ENCODE measurements around the gene ADARB1. TPM values are rescaled to one million over a fixed set of nuclear protein-coding genes. Genes with fewer than 3 reads are reported as not detected.

Gene ADARB1
- total and polyA plus RNA-seq, 9 of the 15 experiments (the other 6 are each of a cell fraction or from before 2014, with no cell fraction given) = 6.7 to 16.0 (median 8.3) TPM

DNA sequence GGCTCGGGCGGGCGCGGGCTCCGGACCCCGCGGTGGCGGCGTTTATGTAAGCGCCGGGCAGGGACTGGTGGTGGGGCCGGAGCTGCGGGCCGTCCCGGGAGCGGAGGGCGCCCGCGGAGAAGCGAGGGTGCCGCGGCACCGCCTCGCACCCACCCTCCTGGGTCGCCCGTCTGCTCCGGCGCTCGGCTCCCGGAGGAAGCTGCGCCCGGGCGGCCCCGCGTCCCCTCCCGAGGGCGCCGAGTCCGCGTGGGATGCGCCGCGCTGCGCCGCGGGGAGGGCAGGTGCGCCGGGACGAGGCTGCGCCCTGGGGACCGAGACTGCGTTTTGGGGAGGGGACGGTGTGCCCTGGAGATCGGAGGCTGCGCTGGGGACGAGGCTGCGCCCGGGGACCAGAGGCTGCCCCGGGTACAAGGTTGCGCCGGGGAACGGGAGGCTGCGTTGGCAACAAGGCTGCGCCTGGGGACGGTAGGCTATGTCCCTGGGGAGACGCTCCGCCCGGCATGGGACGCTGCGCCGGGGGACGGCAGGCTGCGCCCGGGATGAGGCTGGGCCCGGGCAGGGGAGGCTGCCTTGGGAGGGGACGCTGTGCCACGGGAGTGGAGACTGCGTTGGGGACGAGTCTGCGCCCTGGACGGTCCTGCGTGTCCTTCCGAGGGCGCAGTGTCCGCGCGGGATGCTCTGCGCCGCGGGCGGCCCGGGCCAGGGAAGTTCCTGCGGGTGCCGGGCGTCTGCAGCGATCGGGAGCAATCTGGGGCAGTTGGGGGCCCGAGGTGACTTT lies 627 bp downstream of the ADARB1 start (continued):
- TF ChIP-seq RBM25 (IDR thresholded peaks at IDR 0.05; ENCODE audit: low read depth, low read length, severe bottlenecking) = peak; percentile 79
- TF ChIP-seq RB1 (IDR thresholded peaks at IDR 0.05; ENCODE audit: low read depth) = peak; percentile 64
- peak; percentile 98; the same call in 1 of the 2 replicates for TF ChIP-seq PTBP1 (IDR thresholded peaks at IDR 0.05; ENCODE audit: low read depth, low read length)
- no peak for TF ChIP-seq ZFP30 (CRISPR knock-in tag; IDR thresholded peaks at IDR 0.05; ENCODE audit: borderline replicate concordance)
- TF ChIP-seq ZNF699 (CRISPR knock-in tag; IDR thresholded peaks at IDR 0.05; ENCODE audit: insufficient replicate concordance) = no peak
- TF ChIP-seq GABPB1 (CRISPR knock-in tag; IDR thresholded peaks at IDR 0.05) = peak; percentile 39; the same call in 1 of the 2 replicates
- TF ChIP-seq NRF1 (conservative IDR thresholded peaks at IDR 0.05 in 1 of 2, IDR thresholded peaks at IDR 0.05 in 1 of 2) = peak; percentile 66 to 72
- TF ChIP-seq, protein P1, sequence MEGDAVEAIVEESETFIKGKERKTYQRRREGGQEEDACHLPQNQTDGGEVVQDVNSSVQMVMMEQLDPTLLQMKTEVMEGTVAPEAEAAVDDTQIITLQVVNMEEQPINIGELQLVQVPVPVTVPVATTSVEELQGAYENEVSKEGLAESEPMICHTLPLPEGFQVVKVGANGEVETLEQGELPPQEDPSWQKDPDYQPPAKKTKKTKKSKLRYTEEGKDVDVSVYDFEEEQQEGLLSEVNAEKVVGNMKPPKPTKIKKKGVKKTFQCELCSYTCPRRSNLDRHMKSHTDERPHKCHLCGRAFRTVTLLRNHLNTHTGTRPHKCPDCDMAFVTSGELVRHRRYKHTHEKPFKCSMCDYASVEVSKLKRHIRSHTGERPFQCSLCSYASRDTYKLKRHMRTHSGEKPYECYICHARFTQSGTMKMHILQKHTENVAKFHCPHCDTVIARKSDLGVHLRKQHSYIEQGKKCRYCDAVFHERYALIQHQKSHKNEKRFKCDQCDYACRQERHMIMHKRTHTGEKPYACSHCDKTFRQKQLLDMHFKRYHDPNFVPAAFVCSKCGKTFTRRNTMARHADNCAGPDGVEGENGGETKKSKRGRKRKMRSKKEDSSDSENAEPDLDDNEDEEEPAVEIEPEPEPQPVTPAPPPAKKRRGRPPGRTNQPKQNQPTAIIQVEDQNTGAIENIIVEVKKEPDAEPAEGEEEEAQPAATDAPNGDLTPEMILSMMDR (IDR thresholded peaks at IDR 0.05 in 2 of 3, conservative IDR thresholded peaks at IDR 0.05 in 1 of 3; ENCODE audit: insufficient read depth in 2 of 3, low read depth in 1 of 3, low read length in 3 of 3) = no peak
- peak; percentile 29; the same call in 1 of the 2 replicates for TF ChIP-seq BCOR (IDR thresholded peaks at IDR 0.05)
- no peak for TF ChIP-seq ESRRA (IDR thresholded peaks at IDR 0.05; ENCODE audit: borderline replicate concordance, low read depth)
- TF ChIP-seq HDAC1 (IDR thresholded peaks at IDR 0.05) = peak in 1 of 2 experiments; percentile 45; a peak in 1 of 4 replicates
- TF ChIP-seq RBFOX2 (IDR thresholded peaks at IDR 0.05; ENCODE audit: low read depth, low read length) = peak; percentile 78
- peak; percentile 92; the same call in 1 of the 2 replicates for TF ChIP-seq SRSF3 (IDR thresholded peaks at IDR 0.05; ENCODE audit: insufficient read depth, low read length)
- no peak for TF ChIP-seq SIN3B (IDR thresholded peaks at IDR 0.05; ENCODE audit: low read depth)
- TF ChIP-seq, protein P2, sequence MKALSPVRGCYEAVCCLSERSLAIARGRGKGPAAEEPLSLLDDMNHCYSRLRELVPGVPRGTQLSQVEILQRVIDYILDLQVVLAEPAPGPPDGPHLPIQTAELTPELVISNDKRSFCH (CRISPR knock-in tag; IDR thresholded peaks at IDR 0.05) = no peak
- TF ChIP-seq, protein P2 (tag; IDR thresholded peaks at IDR 0.05) = peak; percentile 30; the same call in 1 of the 2 replicates
- no peak; the same call in none of the 2 replicates for TF ChIP-seq HDAC6 (IDR thresholded peaks at IDR 0.05; ENCODE audit: low read depth, low read length)
- no peak for TF ChIP-seq NR4A1 (CRISPR knock-in tag; IDR thresholded peaks at IDR 0.05)
- peak; percentile 18; the same call in 1 of the 2 replicates for TF ChIP-seq NR4A1 (tag; IDR thresholded peaks at IDR 0.05)
- peak; percentile 42; the same call in 1 of the 2 replicates for TF ChIP-seq DMBX1 (CRISPR knock-in tag; IDR thresholded peaks at IDR 0.05; ENCODE audit: borderline replicate concordance)
- TF ChIP-seq, protein P3, sequence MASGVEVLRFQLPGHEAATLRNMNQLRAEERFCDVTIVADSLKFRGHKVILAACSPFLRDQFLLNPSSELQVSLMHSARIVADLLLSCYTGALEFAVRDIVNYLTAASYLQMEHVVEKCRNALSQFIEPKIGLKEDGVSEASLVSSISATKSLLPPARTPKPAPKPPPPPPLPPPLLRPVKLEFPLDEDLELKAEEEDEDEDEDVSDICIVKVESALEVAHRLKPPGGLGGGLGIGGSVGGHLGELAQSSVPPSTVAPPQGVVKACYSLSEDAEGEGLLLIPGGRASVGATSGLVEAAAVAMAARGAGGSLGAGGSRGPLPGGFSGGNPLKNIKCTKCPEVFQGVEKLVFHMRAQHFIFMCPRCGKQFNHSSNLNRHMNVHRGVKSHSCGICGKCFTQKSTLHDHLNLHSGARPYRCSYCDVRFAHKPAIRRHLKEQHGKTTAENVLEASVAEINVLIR (CRISPR knock-in tag; IDR thresholded peaks at IDR 0.05) = no peak
- TF ChIP-seq CHD1 (IDR thresholded peaks at IDR 0.05; ENCODE audit: low read length) = peak; percentile 86
- TF ChIP-seq SRSF9 (IDR thresholded peaks at IDR 0.05; ENCODE audit: borderline replicate concordance, low read depth, low read length) = no peak
- TF ChIP-seq CEBPG (CRISPR knock-in tag; IDR thresholded peaks at IDR 0.05) = no peak
- TF ChIP-seq CEBPG (tag; conservative IDR thresholded peaks at IDR 0.05 in 1 of 2, IDR thresholded peaks at IDR 0.05 in 1 of 2) = no peak

Data from K562 (cell line).